WI38 (cell line): ENCODE measurements around the gene GALNT5.
A peak's percentile ranks its signal among the peaks of the same experiment; 100 is the strongest.

Source experiments
- H3K4me3 ChIP-seq: 2 replicates; pipeline ENCODE4 v1.5.1; 2011; ENCODE audit warnings: low read depth, mild to moderate bottlenecking, control low read depth, low read length
- CTCF ChIP-seq: IDR thresholded peaks from 2 replicates; pipeline ENCODE4 v1.5.1; 2012; ENCODE audit warnings: low read depth, mild to moderate bottlenecking, control low read depth, low read length

GALNT5 gene

GRCh38 chr2:157326698-157327097, 69.2 kb downstream of the GALNT5 start:
- no peak for TF ChIP-seq CTCF
- H3K4me3 ChIP-seq: no peak overlapping the region

- no peak for TF ChIP-seq CTCF
These were observed 69.7 kb downstream of the GALNT5 start for GRCh38 chr2:157327200-157327599.

GRCh38 chr2:157327621-157328500, 70.4 kb downstream of the GALNT5 start:
- no peak overlapping the region for H3K4me3 ChIP-seq
- TF ChIP-seq CTCF: peak; percentile 96

More at GRCh38 chr2:157327200-157327599, 69.7 kb downstream of the GALNT5 start:
- no peak overlapping the region for H3K4me3 ChIP-seq

- no peak for TF ChIP-seq CTCF
- no peak overlapping the region for H3K4me3 ChIP-seq
These were observed 72.0 kb downstream of the GALNT5 start for GRCh38 chr2:157329524-157329923.

GRCh38 chr2:157333304-157334047, 76.0 kb downstream of the GALNT5 start:
- TF ChIP-seq CTCF: no peak
- no peak overlapping the region for H3K4me3 ChIP-seq

GRCh38 chr2:157334335-157334734, 76.8 kb downstream of the GALNT5 start:
- TF ChIP-seq CTCF: no peak
- H3K4me3 ChIP-seq: no peak overlapping the region

- TF ChIP-seq CTCF: no peak
- H3K4me3 ChIP-seq: no peak overlapping the region
These were observed 77.3 kb downstream of the GALNT5 start for GRCh38 chr2:157334797-157335196.
